Mesangial cell (primary cell): ENCODE data around the gene HDDC3. TPM values are rescaled to one million over a fixed set of nuclear protein-coding genes. Genes with fewer than 3 reads are reported as not detected.

Experiments
- total RNA-seq: library from RNA; depleted of rRNA; stranded (reverse); fragments of >200 nt; gene quantifications from 2 replicates; pipeline ENCODE4 v1.2.3, GENCODE V29; 2015

The HDDC3 gene, protein sequence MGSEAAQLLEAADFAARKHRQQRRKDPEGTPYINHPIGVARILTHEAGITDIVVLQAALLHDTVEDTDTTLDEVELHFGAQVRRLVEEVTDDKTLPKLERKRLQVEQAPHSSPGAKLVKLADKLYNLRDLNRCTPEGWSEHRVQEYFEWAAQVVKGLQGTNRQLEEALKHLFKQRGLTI
- 16.5 and 24.3 TPM in 2 replicates for total RNA-seq

GRCh38 chr15:90931828-90932659 is at the start of gene HDDC3:
Gene HDDC3, minus strand, starts transcription at chr15:90932549. Its CDS starts 9 bp downstream, at chr15:90932540.

GRCh38 chr15:90954712-90955623 is 22.6 kb upstream of the HDDC3 start, which contains the start of gene RCCD1:
Gene RCCD1, plus strand, starts transcription at chr15:90954884. Its CDS starts 1,851 bp downstream, at chr15:90956735.

DNA sequence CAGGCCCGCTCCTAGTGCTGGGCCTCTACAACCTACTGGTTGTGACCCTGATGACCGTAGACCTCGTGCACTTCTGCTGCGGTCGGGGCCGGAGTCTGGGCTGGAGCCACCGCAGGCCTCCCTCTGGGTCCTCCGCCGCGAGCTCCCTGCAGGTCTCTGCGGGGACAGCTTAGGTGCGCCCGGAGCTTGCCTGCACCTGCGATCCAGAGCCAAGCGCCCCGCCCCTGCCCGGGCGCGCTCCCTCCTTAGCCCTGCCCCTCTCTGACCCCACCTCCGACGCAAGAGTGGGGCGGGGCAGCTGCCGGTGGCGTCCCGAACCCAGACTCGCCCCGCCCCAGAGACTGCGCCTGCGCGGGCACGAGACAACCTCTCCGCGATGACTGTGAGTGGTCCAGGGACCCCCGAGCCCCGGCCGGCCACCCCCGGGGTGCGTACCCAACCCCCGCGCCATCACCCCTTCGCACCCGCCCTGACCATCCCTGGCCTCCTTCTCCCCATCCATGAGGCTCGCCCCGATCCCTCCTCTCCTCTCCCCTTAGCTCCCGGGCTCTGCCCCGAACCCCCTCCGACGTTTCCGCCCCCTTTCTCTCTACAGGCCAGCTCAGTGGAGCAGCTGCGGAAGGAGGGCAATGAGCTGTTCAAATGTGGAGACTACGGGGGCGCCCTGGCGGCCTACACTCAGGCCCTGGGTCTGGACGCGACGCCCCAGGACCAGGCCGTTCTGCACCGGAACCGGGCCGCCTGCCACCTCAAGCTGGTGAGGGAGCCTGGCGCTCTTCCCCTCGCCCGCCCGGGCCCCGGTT is 2.8 kb upstream of the HDDC3 start, which contains the start of gene UNC45A:
UNC45A (plus strand) TSS at position 337 of the 803 bp plus-strand sequence; CDS start at position 377, 40 bp downstream.

GRCh38 chr15:90902840-90903732 is 29.3 kb downstream of the HDDC3 start, which contains the start of gene MAN2A2:
Gene MAN2A2, plus strand, starts transcription at chr15:90903302. Its CDS starts 906 bp downstream, at chr15:90904208.

DNA sequence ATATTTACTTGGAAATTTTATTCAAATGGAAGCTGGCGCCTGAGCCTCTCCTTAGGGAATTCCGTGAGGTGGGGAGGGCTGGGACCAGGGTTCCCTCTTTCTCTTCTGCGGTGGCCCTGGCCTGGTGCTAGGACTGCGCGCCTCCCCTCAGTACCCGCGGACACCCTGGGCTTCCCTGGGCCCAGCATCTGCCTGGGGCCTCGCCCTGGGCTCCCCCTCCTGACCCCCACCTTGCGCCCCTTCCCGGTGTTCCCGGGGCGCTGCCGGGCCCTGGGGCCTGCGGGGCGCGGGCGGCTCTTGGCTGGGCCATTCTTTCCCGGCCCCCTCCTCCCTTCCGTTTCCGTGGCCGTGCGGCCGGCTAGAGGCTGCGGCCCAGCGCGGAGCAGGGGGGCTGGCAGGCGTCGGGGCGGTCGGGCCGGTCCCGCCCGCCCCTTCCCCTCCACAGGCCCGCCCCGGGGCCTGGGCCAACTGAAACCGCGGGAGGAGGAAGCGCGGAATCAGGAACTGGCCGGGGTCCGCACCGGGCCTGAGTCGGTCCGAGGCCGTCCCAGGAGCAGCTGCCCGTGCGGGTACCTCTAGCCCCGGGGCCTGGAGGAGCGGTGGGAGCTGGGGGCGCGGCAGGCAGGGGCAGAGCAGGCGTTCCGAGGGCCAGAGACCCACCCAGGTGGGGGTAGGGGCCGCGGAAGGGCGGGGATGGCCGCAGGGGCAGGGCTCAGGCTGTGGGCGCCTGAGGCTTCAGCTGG is 48.2 kb downstream of the HDDC3 start, which contains the start of gene FES:
FES (plus strand) TSS at position 529 of the 743 bp plus-strand sequence. CDS start 542 bp downstream, outside the sequence.

Other genes starting within 250 kb of the HDDC3 start
- gene BLM, start 215.2 kb downstream of the HDDC3 start, total RNA-seq: 1.5 and 9.5 TPM in 2 replicates
- 143 and 146 TPM in 2 replicates for gene FURIN, start 64.0 kb downstream of the HDDC3 start, total RNA-seq
- 12.9 and 24.5 TPM in 2 replicates for gene FES, start 48.0 kb downstream of the HDDC3 start, total RNA-seq
- 30.6 and 50.2 TPM in 2 replicates for gene MAN2A2, start 29.2 kb downstream of the HDDC3 start, total RNA-seq
- gene UNC45A, start 2.7 kb upstream of the HDDC3 start, total RNA-seq: 52.3 and 71.6 TPM in 2 replicates
- 12.9 and 18.5 TPM in 2 replicates for gene RCCD1, start 22.3 kb upstream of the HDDC3 start, total RNA-seq
- gene PRC1, start 62.0 kb upstream of the HDDC3 start, total RNA-seq: 13.2 and 231 TPM in 2 replicates
- 7.3 and 12.4 TPM in 2 replicates for gene VPS33B, start 90.0 kb upstream of the HDDC3 start, total RNA-seq
- gene SV2B, start 167.7 kb upstream of the HDDC3 start, total RNA-seq: not detected in 2 replicates